Measurements from ENCODE around the gene ZDHHC11.
"Not testable (repeated sequence)": the region's sequence is repeated elsewhere in the genome, so short reads cannot be mapped to it uniquely, and the experiment has no call there.

The ZDHHC11 gene

DNA sequence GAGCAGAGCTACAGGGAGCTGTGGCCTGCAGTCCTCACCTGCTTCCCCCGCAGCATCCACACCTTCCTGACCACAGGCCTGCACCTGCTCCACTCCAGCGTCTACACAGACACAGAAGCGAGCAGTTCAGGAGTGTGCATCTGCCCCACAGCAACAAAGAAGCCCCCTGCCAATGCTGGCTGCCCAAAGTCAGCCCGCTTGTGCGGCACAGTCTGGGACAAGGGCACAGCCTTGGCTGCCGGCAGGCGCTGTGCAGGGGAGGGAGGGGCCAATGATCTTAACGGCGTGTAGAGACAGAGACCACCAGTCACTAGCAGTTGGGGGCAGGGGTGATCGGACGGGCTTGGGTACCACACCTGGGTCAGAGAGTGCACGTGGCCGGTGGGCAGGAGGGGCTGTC, 35.2 kb upstream of the ZDHHC11 start:
- H3K36me3 ChIP-seq (ENCODE audit: insufficient read depth, low read length), result peaks cover 90% of the 10 kb centered on the region
- H3K27me3 ChIP-seq (ENCODE audit: control insufficient read depth in 1 of 2, insufficient read depth in 2 of 2, low read length in 2 of 2), result no peaks in the 10 kb centered on the region
- no peak overlapping the region for H3K4me3 ChIP-seq (ENCODE audit: low read depth in 1 of 2, low read length in 2 of 2)
- no peaks in the 10 kb centered on the region for H3K4me1 ChIP-seq (ENCODE audit: insufficient read depth, low read length)
- H3K9ac ChIP-seq (ENCODE audit: low read length), result no peak overlapping the region
- no peak overlapping the region for H3K27ac ChIP-seq (ENCODE audit: low read depth, low read length)
- no peaks in the 10 kb centered on the region for H3K9me3 ChIP-seq (ENCODE audit: low read length)

DNA sequence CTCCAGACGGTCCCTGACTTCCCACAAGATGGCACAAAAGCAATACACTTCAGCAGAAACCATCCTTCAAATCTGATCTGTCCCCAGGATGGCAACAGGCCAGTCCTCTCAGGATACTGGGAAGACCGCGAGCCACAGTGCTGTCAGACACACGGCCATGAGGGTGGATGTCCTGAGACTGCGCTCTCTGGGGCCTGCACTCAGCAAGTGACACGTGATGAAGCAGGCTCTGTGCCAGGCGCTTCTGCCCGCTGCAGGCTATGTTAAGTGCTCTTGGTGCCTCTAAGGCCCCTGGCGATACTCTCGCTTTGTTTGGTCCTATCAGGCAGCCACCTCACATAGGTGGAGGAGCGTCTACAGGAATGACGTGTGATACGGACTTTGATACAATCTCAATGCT, 34.7 kb upstream of the ZDHHC11 start:
- no peak overlapping the region for H3K27ac ChIP-seq (ENCODE audit: low read depth, low read length)
- H3K27me3 ChIP-seq (ENCODE audit: control insufficient read depth in 1 of 2, insufficient read depth in 2 of 2, low read length in 2 of 2), result no peaks in the 10 kb centered on the region
- no peaks in the 10 kb centered on the region for H3K9me3 ChIP-seq (ENCODE audit: low read length)
- peaks cover 93% of the 10 kb centered on the region for H3K36me3 ChIP-seq (ENCODE audit: insufficient read depth, low read length)
- no peak overlapping the region for H3K4me3 ChIP-seq (ENCODE audit: low read depth in 1 of 2, low read length in 2 of 2)
- H3K4me1 ChIP-seq (ENCODE audit: insufficient read depth, low read length), result no peaks in the 10 kb centered on the region
- H3K9ac ChIP-seq (ENCODE audit: low read length), result no peak overlapping the region

DNA sequence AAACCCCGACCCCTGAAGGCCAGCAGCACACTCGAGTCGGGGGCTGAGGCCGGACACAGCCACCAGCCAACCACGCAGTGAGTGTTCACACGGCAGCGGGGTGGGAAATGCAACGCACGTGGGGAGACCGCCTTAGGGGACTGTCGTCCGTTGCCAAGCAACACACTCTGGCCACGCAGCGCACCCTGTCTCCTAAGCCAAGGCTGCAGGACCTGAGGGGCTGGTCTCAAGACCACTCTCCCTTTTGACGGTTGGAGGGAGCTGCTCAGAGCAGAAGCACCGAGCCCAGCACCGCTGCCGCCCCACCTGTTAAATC, 34.3 kb upstream of the ZDHHC11 start:
- H3K36me3 ChIP-seq (ENCODE audit: insufficient read depth, low read length), result peaks cover 89% of the 10 kb centered on the region

GRCh38 chr5:884345-885126, 33.8 kb upstream of the ZDHHC11 start:
- Histone ChIP-seq H3K4me3 (ENCODE audit: low read depth in 1 of 2, low read length in 2 of 2) (no peak overlapping the region), H3K27ac (ENCODE audit: low read depth, low read length) (no peak overlapping the region), H3K36me3 (ENCODE audit: insufficient read depth, low read length) (peaks cover 87% of the 10 kb centered on the region), H3K4me1 (ENCODE audit: insufficient read depth, low read length) (no peaks in the 10 kb centered on the region), H3K27me3 (ENCODE audit: control insufficient read depth in 1 of 2, insufficient read depth in 2 of 2, low read length in 2 of 2) (no peaks in the 10 kb centered on the region), H3K9me3 (ENCODE audit: low read length) (no peaks in the 10 kb centered on the region), H3K9ac (ENCODE audit: low read length) (no peak overlapping the region)

More for the DNA sequence above, 34.3 kb upstream of the ZDHHC11 start:
- no peak overlapping the region for H3K9ac ChIP-seq (ENCODE audit: low read length)
- H3K4me3 ChIP-seq (ENCODE audit: low read depth in 1 of 2, low read length in 2 of 2), result no peak overlapping the region
- H3K27ac ChIP-seq (ENCODE audit: low read depth, low read length), result no peak overlapping the region
- no peaks in the 10 kb centered on the region for H3K9me3 ChIP-seq (ENCODE audit: low read length)
- H3K27me3 ChIP-seq (ENCODE audit: control insufficient read depth in 1 of 2, insufficient read depth in 2 of 2, low read length in 2 of 2), result no peaks in the 10 kb centered on the region
- H3K4me1 ChIP-seq (ENCODE audit: insufficient read depth, low read length), result no peaks in the 10 kb centered on the region

GRCh38 chr5:883475-884181, 32.8 kb upstream of the ZDHHC11 start:
- no peak overlapping the region for H3K4me3 ChIP-seq (ENCODE audit: low read depth in 1 of 2, low read length in 2 of 2)
- H3K27me3 ChIP-seq (ENCODE audit: control insufficient read depth in 1 of 2, insufficient read depth in 2 of 2, low read length in 2 of 2), result no peaks in the 10 kb centered on the region
- peaks cover 78% of the 10 kb centered on the region for H3K36me3 ChIP-seq (ENCODE audit: insufficient read depth, low read length)
- H3K9ac ChIP-seq (ENCODE audit: low read length), result no peak overlapping the region
- H3K4me1 ChIP-seq (ENCODE audit: insufficient read depth, low read length), result no peaks in the 10 kb centered on the region
- no peak overlapping the region for H3K27ac ChIP-seq (ENCODE audit: low read depth, low read length)
- no peaks in the 10 kb centered on the region for H3K9me3 ChIP-seq (ENCODE audit: low read length)

DNA sequence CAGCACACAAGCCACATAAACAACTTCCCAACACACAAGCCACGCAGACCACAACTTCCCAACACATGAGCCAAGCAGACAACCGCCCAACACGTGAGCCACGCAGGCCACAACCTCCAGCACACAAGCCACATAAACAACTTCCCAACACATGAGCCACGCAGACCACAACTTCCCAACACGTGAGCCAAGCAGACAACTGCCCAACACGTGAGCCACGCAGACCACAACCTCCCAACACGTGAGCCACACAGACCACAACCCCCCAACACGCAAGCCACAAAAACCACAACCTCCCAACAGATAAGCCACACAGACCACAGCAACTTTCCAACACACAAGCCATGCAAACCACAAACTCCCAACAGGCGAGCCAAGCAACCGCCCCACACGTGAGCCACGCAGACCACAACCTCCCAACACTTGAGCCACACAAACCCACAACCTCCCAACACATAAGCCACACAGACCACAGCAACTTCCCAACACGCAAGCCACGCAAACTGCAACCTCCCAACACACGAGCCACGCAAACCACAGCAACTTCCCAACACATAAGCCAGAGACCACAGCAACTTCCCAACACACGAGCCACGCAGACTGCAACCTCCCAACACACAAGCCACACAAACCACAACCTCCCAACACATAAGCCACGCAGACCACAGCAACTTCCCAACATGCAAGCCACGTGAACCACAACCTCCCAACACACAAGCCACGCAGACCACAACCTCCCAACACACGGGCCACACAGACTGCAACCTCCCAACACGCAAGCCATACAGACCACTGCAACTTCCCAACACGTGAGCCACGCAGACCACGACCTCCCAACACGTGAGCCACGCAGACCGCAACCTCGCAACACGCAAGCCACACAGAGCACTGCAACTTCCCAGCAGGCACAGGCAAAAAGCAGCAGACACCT, 31.7 kb upstream of the ZDHHC11 start:
- no peak overlapping the region for H3K4me3 ChIP-seq (ENCODE audit: low read depth in 1 of 2, low read length in 2 of 2)
- H3K9ac ChIP-seq (ENCODE audit: low read length), result no peak overlapping the region
- H3K9me3 ChIP-seq (ENCODE audit: low read length), result no peaks in the 10 kb centered on the region
- H3K27ac ChIP-seq (ENCODE audit: low read depth, low read length), result no peak overlapping the region
- H3K27me3 ChIP-seq (ENCODE audit: control insufficient read depth in 1 of 2, insufficient read depth in 2 of 2, low read length in 2 of 2), result no peaks in the 10 kb centered on the region
- peaks cover 76% of the 10 kb centered on the region for H3K36me3 ChIP-seq (ENCODE audit: insufficient read depth, low read length)
- H3K4me1 ChIP-seq (ENCODE audit: insufficient read depth, low read length), result no peaks in the 10 kb centered on the region

- peaks cover 76% of the 10 kb centered on the region for H3K36me3 ChIP-seq (ENCODE audit: insufficient read depth, low read length)
- H3K4me1 ChIP-seq (ENCODE audit: insufficient read depth, low read length), result no peaks in the 10 kb centered on the region
- H3K9me3 ChIP-seq (ENCODE audit: low read length), result no peaks in the 10 kb centered on the region
- H3K9ac ChIP-seq (ENCODE audit: low read length), result no peak overlapping the region
- H3K27me3 ChIP-seq (ENCODE audit: control insufficient read depth in 1 of 2, insufficient read depth in 2 of 2, low read length in 2 of 2), result no peaks in the 10 kb centered on the region
- no peak overlapping the region for H3K27ac ChIP-seq (ENCODE audit: low read depth, low read length)
- H3K4me3 ChIP-seq (ENCODE audit: low read depth in 1 of 2, low read length in 2 of 2), result no peak overlapping the region
Observed at GRCh38 chr5:881551-881935, 30.8 kb upstream of the ZDHHC11 start.

DNA sequence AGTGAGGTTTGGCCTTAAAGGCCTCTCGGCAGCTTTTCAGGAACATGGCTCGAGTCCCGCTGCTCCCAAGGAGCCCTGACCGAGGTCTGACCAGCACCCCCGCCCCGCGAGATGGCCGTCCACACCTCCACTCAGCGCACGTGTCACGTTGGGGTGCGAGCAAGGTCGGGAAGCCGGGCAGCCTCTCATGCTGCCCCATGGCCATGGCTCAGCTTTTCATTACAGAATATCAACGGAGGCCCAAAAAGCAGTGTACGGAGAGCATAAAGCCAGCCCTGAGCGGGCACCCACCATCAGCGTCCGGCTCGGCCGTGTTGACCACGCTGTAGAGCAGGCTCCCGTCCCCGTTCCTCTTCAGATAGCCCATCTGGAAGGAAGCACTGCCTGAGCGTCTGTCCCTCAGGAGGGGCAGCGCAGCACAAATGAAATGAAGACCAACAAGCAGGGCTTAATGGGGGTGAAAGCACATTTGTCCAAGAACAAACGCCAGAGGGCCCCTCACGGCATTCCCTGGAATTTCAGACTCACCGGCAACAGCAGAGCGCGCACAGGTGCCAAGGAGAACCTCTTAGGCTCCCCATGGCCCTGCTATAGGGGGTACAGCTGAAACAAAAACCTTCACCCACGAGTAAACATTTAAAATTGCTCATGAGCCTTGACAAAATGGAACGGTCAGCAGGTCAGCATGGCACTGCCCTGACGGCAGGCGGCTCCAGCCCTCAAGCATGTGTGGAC, 30.2 kb upstream of the ZDHHC11 start:
- no peaks in the 10 kb centered on the region for H3K27me3 ChIP-seq (ENCODE audit: control insufficient read depth in 1 of 2, insufficient read depth in 2 of 2, low read length in 2 of 2)
- H3K4me3 ChIP-seq (ENCODE audit: low read depth in 1 of 2, low read length in 2 of 2), result no peak overlapping the region
- H3K9ac ChIP-seq (ENCODE audit: low read length), result no peak overlapping the region
- no peaks in the 10 kb centered on the region for H3K4me1 ChIP-seq (ENCODE audit: insufficient read depth, low read length)
- H3K27ac ChIP-seq (ENCODE audit: low read depth, low read length), result no peak overlapping the region
- H3K9me3 ChIP-seq (ENCODE audit: low read length), result no peaks in the 10 kb centered on the region
- peaks cover 76% of the 10 kb centered on the region for H3K36me3 ChIP-seq (ENCODE audit: insufficient read depth, low read length)

- H3K4me1 ChIP-seq (ENCODE audit: insufficient read depth, low read length); H3K9me3 ChIP-seq (ENCODE audit: low read length); H3K27me3 ChIP-seq (ENCODE audit: control insufficient read depth in 1 of 2, insufficient read depth in 2 of 2, low read length in 2 of 2); H3K4me3 ChIP-seq (ENCODE audit: low read depth in 1 of 2, low read length in 2 of 2); H3K9ac ChIP-seq (ENCODE audit: low read length); H3K27ac ChIP-seq (ENCODE audit: low read depth, low read length): not testable (repeated sequence)
- H3K36me3 ChIP-seq (ENCODE audit: insufficient read depth, low read length), result peaks cover 74% of the 10 kb centered on the region
Observed at GRCh38 chr5:878677-879076, 27.9 kb upstream of the ZDHHC11 start.

- Histone ChIP-seq H3K4me1 (ENCODE audit: insufficient read depth, low read length) (no peaks in the 10 kb centered on the region), H3K9ac (ENCODE audit: low read length) (no peak overlapping the region), H3K9me3 (ENCODE audit: low read length) (no peaks in the 10 kb centered on the region), H3K27me3 (ENCODE audit: control insufficient read depth in 1 of 2, insufficient read depth in 2 of 2, low read length in 2 of 2) (no peaks in the 10 kb centered on the region), H3K27ac (ENCODE audit: low read depth, low read length) (no peak overlapping the region), H3K36me3 (ENCODE audit: insufficient read depth, low read length) (peaks cover 73% of the 10 kb centered on the region), H3K4me3 (ENCODE audit: low read depth in 1 of 2, low read length in 2 of 2) (no peak overlapping the region)
Observed at GRCh38 chr5:878125-878524, 27.3 kb upstream of the ZDHHC11 start.
